HepG2 (cell line): ENCODE data around the gene GRB2. TPM values are rescaled to one million over a fixed set of nuclear protein-coding genes. Genes with fewer than 3 reads are reported as not detected.

ENCODE experiments used
- CCAR2 ChIP-seq: fragments of 200-400 bp; formaldehyde crosslinking; optimal IDR thresholded peaks from 2 replicates; pipeline ENCODE3; 2018; ENCODE audit warnings: low read depth, mild to moderate bottlenecking, low read length, moderate library complexity
- GATAD2A ChIP-seq: IDR thresholded peaks from 2 replicates; pipeline ENCODE4 v1.6.1; 2016
- IRX3 ChIP-seq: sonication (generic); formaldehyde crosslinking; IDR thresholded peaks from 2 replicates; pipeline ENCODE4 v1.8.1; 2023; ENCODE audit warnings: mild to moderate bottlenecking, low read depth, missing genetic modification reagents, borderline replicate concordance
- MYC ChIP-seq: sonication (generic); formaldehyde crosslinking; IDR thresholded peaks from 2 replicates; pipeline ENCODE4 v1.9.0; 2021; ENCODE audit warnings: missing genetic modification reagents, borderline replicate concordance
- NFAT5 ChIP-seq: sonication (generic); formaldehyde crosslinking; IDR thresholded peaks from 2 replicates; pipeline ENCODE4 v1.4.0; 2020; ENCODE audit warnings: missing genetic modification reagents
- NR0B2 ChIP-seq: sonication (generic); formaldehyde crosslinking; IDR thresholded peaks from 2 replicates; pipeline ENCODE4 v1.4.0; 2020; ENCODE audit warnings: mild to moderate bottlenecking, missing genetic modification reagents
- POLR2G ChIP-seq: fragments of 200-400 bp; formaldehyde crosslinking; IDR thresholded peaks from 2 replicates; pipeline ENCODE4 v1.6.1; 2018; ENCODE audit warnings: mild to moderate bottlenecking, low read depth, low read length, moderate library complexity
- PRDM10 ChIP-seq: sonication (generic); formaldehyde crosslinking; IDR thresholded peaks from 2 replicates; pipeline ENCODE4 v1.4.0; 2020; ENCODE audit warnings: low read depth, missing genetic modification reagents
- RCOR2 ChIP-seq: IDR thresholded peaks from 2 replicates; pipeline ENCODE4 v1.6.1; 2016; ENCODE audit warnings: missing biosample characterization, missing genetic modification reagents
- REST ChIP-seq, 2 experiments: IDR thresholded peaks; 2 replicates each; pipeline ENCODE4 v1.6.1; 2011 to 2012; ENCODE audit warnings: low read length in 2 of 2, borderline replicate concordance in 1 of 2, low read depth in 1 of 2, mild to moderate bottlenecking in 1 of 2, moderate library complexity in 1 of 2
- TARDBP ChIP-seq: sonication (generic); formaldehyde crosslinking; IDR thresholded peaks from 2 replicates; pipeline ENCODE4 v1.8.0; 2022; ENCODE audit warnings: mild to moderate bottlenecking, missing genetic modification reagents
- ZFP82 ChIP-seq: sonication (generic); formaldehyde crosslinking; IDR thresholded peaks from 2 replicates; pipeline ENCODE4 v1.5.1; 2020; ENCODE audit warnings: mild to moderate bottlenecking, missing genetic modification reagents, borderline replicate concordance
- ZNF143 ChIP-seq: sonication (generic); formaldehyde crosslinking; IDR thresholded peaks from 2 replicates; pipeline ENCODE4 v1.4.0; 2020; ENCODE audit warnings: missing genetic modification reagents
- ZNF274 ChIP-seq: sonication (generic); formaldehyde crosslinking; IDR thresholded peaks from 2 replicates; pipeline ENCODE4 v1.5.1; 2020; ENCODE audit warnings: mild to moderate bottlenecking, missing genetic modification reagents
- ZNF33A ChIP-seq: sonication (generic); formaldehyde crosslinking; IDR thresholded peaks from 2 replicates; pipeline ENCODE4 v1.5.1; 2020; ENCODE audit warnings: missing genetic modification reagents, mild to moderate bottlenecking, moderate library complexity, borderline replicate concordance
- polyA plus RNA-seq, 8 experiments: library from polyadenylated mRNA; depleted of rRNA in 3 of 8; stranded (reverse) in 7 of 8; unstranded in 1 of 8; fragments of >200 nt; fragmentation: Illumina TruSeq in 4 of 8; extraction: Trizol in 4 of 8; gene quantifications; 2 replicates each; pipeline versions ENCODE4 v1.2.1 to v1.2.3, GENCODE V29; 2011 to 2016; ENCODE audit warnings: low read depth in 4 of 8, missing spikeins in 1 of 8, mixed read lengths in 1 of 8; ENCODE audit not compliant: insufficient read depth in 1 of 8
- total RNA-seq, 5 experiments: library from RNA; depleted of rRNA; stranded (reverse); fragments of >200 nt; fragmentation: Illumina TruSeq; extraction: Trizol; gene quantifications; 2 replicates each; pipeline ENCODE4 v1.2.3, GENCODE V29; 2016; ENCODE audit warnings: low read depth in 1 of 5

Gene GRB2
- total and polyA plus RNA-seq, 2 of the 13 experiments (the other 11 are each of a cell fraction or from before 2014, with no cell fraction given): 84.6 to 92.3 TPM

- TF ChIP-seq PRDM10 (CRISPR knock-in tag) (peak; percentile 55; the same call in 1 of the 2 replicates), CCAR2 (no peak), REST (IDR thresholded peaks at IDR 0.05; ENCODE audit: borderline replicate concordance in 1 of 2, low read depth in 1 of 2, low read length in 2 of 2) (no peak), ZFP82 (CRISPR knock-in tag) (no peak; the same call in 1 of the 2 replicates), GATAD2A (CRISPR knock-in tag) (no peak; the same call in 1 of the 2 replicates), NR0B2 (CRISPR knock-in tag) (peak; percentile 86; the same call in 1 of the 2 replicates), POLR2G (peak; percentile 98), MYC (CRISPR knock-in tag) (peak; percentile 93), ZNF274 (CRISPR knock-in tag) (peak; percentile 67; the same call in 1 of the 2 replicates), IRX3 (CRISPR knock-in tag) (peak; percentile 59; the same call in 1 of the 2 replicates), NFAT5 (CRISPR knock-in tag) (0 out of 2 replicates have a peak, but pooled peaks have one; percentile 55), ZNF33A (CRISPR knock-in tag) (no peak), TARDBP (peak; percentile 96), RCOR2 (peak; percentile 54; the same call in 1 of the 2 replicates), ZNF143 (peak; percentile 99)
Observed at GRCh38 chr17:75289115-75289831, 116.2 kb downstream of the GRB2 start, which contains the start of gene SLC25A19 (continued).
